MM.1S (cell line): Measurements from ENCODE around the gene CHSY3.

ENCODE experiments used
- DNase-seq: peaks from one replicate; pipeline ENCODE4 v3.0.0-alpha.2; 2015
- H2AFZ ChIP-seq: fragments of 300-600 bp; sonication (generic); 2 replicates; pipeline ENCODE4 v1.6.0; 2016; ENCODE audit warnings: antibody characterized with exemption, low read length
- H3F3A ChIP-seq: fragments of 300-600 bp; sonication (generic); 2 replicates; pipeline ENCODE4 v1.6.1; 2016; ENCODE audit warnings: mild to moderate bottlenecking, antibody characterized with exemption, low read length, moderate library complexity, mixed read lengths; ENCODE audit not compliant: insufficient read depth
- H3K27ac ChIP-seq: fragments of 300-600 bp; sonication (generic); 2 replicates; pipeline ENCODE4 v1.5.1; 2016; ENCODE audit warnings: mild to moderate bottlenecking, low read length
- H3K27me3 ChIP-seq: fragments of 300-600 bp; sonication (generic); replicated peaks from 2 replicates; pipeline ENCODE4 v1.6.0; 2016; ENCODE audit warnings: low read length; ENCODE audit not compliant: insufficient read depth
- H3K36me3 ChIP-seq: fragments of 300-600 bp; sonication (generic); replicated peaks from 2 replicates; pipeline ENCODE4 v1.6.1; 2016; ENCODE audit warnings: mild to moderate bottlenecking, low read length, mixed read lengths; ENCODE audit not compliant: insufficient read depth
- H3K4me1 ChIP-seq: fragments of 300-600 bp; sonication (generic); 2 replicates; pipeline ENCODE4 v1.6.1; 2016; ENCODE audit warnings: low read length, mixed read lengths
- H3K4me2 ChIP-seq: fragments of 300-600 bp; sonication (generic); 2 replicates; pipeline ENCODE4 v1.6.0; 2016; ENCODE audit warnings: low read depth, low read length
- H3K4me3 ChIP-seq: fragments of 300-600 bp; sonication (generic); 2 replicates; pipeline ENCODE4 v1.5.1; 2016; ENCODE audit warnings: low read length, mixed read lengths
- H3K79me2 ChIP-seq: fragments of 300-600 bp; sonication (generic); 2 replicates; pipeline ENCODE4 v1.6.1; 2016; ENCODE audit warnings: mixed run types, low read length, mixed read lengths
- H3K9ac ChIP-seq: fragments of 300-600 bp; sonication (generic); 2 replicates; pipeline ENCODE4 v1.6.1; 2016; ENCODE audit warnings: low read length, mixed read lengths
- H3K9me2 ChIP-seq: fragments of 300-600 bp; sonication (generic); replicated peaks from 2 replicates; pipeline ENCODE4 v1.6.1; 2016; ENCODE audit warnings: mild to moderate bottlenecking, low read length, mixed read lengths; ENCODE audit not compliant: insufficient read depth
- H3K9me3 ChIP-seq: fragments of 300-600 bp; sonication (generic); replicated peaks from 2 replicates; pipeline ENCODE4 v1.6.1; 2016; ENCODE audit warnings: mild to moderate bottlenecking, low read length, mixed read lengths; ENCODE audit not compliant: insufficient read depth
- H4K20me1 ChIP-seq: fragments of 300-600 bp; sonication (generic); 2 replicates; pipeline ENCODE4 v1.6.1; 2016; ENCODE audit warnings: mild to moderate bottlenecking, low read length, moderate library complexity, mixed read lengths; ENCODE audit not compliant: insufficient read depth
- CTCF ChIP-seq: fragments of 300-600 bp; sonication (generic); IDR thresholded peaks from 2 replicates; pipeline ENCODE4 v1.5.1; 2016; ENCODE audit warnings: antibody characterized with exemption, low read length, mixed read lengths
- EZH2 ChIP-seq: fragments of 300-600 bp; sonication (generic); optimal IDR thresholded peaks from 2 replicates; pipeline ENCODE3; 2017; ENCODE audit warnings: low read depth, mild to moderate bottlenecking, antibody characterized with exemption, low read length, mixed read lengths
- EZH2phosphoT487 ChIP-seq: fragments of 300-600 bp; sonication (generic); IDR thresholded peaks from 2 replicates; pipeline ENCODE4 v1.6.1; 2018; ENCODE audit warnings: antibody characterized with exemption, low read length

Gene CHSY3

DNA sequence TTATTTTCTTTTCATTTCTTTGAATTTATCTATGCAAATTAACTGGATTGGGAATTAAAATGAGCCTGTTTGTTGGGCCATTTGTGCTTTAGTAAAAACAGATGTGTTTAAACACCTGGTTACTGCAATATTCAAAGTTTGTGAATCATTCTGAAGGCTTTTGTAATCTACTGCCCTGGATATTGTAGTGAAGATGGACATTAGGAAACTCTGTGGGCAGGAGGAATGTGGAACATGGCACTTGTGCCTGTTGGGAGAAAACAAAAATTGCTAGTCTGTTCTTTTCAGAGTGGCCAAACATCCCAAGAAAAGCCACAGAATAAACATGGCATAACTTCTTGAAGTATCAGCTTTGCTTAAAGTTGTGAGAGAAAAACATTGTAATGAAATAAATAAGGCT lies 40.8 kb downstream of the CHSY3 start:
- Histone ChIP-seq H3K9me3 (no peaks in the 10 kb centered on the region), H3K9ac (no peak overlapping the region), H2AFZ (no peak overlapping the region), H3K79me2 (no peaks in the 10 kb centered on the region), H3K9me2 (no peaks in the 10 kb centered on the region), H3K4me2 (no peak overlapping the region), H3K36me3 (no peaks in the 10 kb centered on the region), H3K4me3 (no peak overlapping the region), H3K4me1 (0 out of 2 replicates have a peak, but pooled peaks cover 3% of the 10 kb centered on the region), H4K20me1 (no peaks in the 10 kb centered on the region), H3F3A (no peaks in the 10 kb centered on the region), H3K27ac (no peak overlapping the region), H3K27me3 (no peaks in the 10 kb centered on the region)
- DNase-seq = no peak
- TF ChIP-seq EZH2 (no peak), CTCF (no peak), EZH2phosphoT487 (no peak)

- Histone ChIP-seq H4K20me1 (no peaks in the 10 kb centered on the region), H3K9me2 (no peaks in the 10 kb centered on the region), H3K36me3 (no peaks in the 10 kb centered on the region), H2AFZ (no peak overlapping the region), H3K9me3 (no peaks in the 10 kb centered on the region), H3K79me2 (no peaks in the 10 kb centered on the region), H3K4me1 (0 out of 2 replicates have a peak, but pooled peaks cover 3% of the 10 kb centered on the region), H3K9ac (no peak overlapping the region), H3F3A (no peaks in the 10 kb centered on the region), H3K4me3 (no peak overlapping the region), H3K4me2 (no peak overlapping the region), H3K27me3 (no peaks in the 10 kb centered on the region), H3K27ac (no peak overlapping the region)
- no peak for DNase-seq
- TF ChIP-seq EZH2 (no peak), CTCF (no peak), EZH2phosphoT487 (no peak)
These were observed 41.6 kb downstream of the CHSY3 start for GRCh38 chr5:129945774-129946270.

- Histone ChIP-seq H3K9ac (no peak overlapping the region), H3K79me2 (no peaks in the 10 kb centered on the region), H4K20me1 (no peaks in the 10 kb centered on the region), H2AFZ (no peak overlapping the region), H3F3A (no peaks in the 10 kb centered on the region), H3K9me3 (no peaks in the 10 kb centered on the region), H3K27ac (0 out of 2 replicates have a peak overlapping the region, but pooled peaks have one; percentile 3), H3K4me1 (no peaks in the 10 kb centered on the region), H3K4me3 (no peak overlapping the region), H3K4me2 (no peak overlapping the region), H3K36me3 (no peaks in the 10 kb centered on the region), H3K27me3 (no peaks in the 10 kb centered on the region), H3K9me2 (no peaks in the 10 kb centered on the region)
- DNase-seq = no peak
- TF ChIP-seq EZH2phosphoT487 = no peak
- TF ChIP-seq EZH2 = no peak
- no peak for TF ChIP-seq CTCF
These were observed 46.8 kb downstream of the CHSY3 start for GRCh38 chr5:129951039-129951438.
